ENCODE data around the gene RPS8.
"Not testable (repeated sequence)": the region's sequence is repeated elsewhere in the genome, so short reads cannot be mapped to it uniquely, and the experiment has no call there.

Gene RPS8

DNA sequence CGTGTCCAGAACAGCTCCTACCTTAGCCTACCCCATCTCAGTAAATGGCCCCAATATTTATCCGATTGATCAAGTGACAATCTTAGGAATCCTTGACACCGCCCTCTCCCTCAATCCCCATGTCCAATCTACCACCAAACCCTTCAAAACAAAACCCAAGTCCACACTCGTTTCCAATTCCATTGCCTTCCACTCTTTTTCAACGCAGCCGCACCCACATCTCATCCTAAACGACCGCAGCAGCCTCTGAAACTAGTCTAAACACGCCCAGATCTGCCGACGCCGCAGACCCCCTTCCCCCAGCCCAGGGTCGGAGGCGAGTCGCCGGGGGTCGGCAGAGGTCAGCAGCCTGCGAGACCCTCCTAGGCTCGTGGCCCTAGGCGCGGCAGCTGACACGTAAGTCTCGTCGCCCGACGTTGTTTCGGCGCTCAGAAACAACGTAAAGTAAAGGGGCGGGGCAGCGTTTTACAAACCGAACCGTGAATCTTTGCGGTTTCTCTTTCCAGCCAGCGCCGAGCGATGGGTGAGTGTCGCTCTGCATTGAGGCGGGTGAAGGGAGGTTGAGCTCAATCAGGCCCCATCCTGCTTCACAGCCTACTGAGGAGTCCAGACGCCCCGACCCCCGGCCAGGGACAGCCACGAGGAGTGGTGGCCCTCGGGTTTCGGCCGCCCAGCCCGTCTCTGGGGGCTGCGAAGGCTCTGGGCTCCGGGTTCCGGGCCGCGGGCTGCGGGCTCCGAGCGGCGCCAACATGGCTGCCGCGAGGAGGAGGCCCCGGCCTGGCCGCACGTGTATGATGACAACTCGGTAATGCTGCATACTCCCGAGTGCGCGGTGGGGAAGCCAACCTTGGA lies at the start of gene RPS8:
RPS8 (plus strand) TSS at position 463 of the 852 bp plus-strand sequence; CDS start at position 520, 57 bp downstream.
- peak; percentile 95 for DNase-seq (ENCODE audit: low read depth)

DNA sequence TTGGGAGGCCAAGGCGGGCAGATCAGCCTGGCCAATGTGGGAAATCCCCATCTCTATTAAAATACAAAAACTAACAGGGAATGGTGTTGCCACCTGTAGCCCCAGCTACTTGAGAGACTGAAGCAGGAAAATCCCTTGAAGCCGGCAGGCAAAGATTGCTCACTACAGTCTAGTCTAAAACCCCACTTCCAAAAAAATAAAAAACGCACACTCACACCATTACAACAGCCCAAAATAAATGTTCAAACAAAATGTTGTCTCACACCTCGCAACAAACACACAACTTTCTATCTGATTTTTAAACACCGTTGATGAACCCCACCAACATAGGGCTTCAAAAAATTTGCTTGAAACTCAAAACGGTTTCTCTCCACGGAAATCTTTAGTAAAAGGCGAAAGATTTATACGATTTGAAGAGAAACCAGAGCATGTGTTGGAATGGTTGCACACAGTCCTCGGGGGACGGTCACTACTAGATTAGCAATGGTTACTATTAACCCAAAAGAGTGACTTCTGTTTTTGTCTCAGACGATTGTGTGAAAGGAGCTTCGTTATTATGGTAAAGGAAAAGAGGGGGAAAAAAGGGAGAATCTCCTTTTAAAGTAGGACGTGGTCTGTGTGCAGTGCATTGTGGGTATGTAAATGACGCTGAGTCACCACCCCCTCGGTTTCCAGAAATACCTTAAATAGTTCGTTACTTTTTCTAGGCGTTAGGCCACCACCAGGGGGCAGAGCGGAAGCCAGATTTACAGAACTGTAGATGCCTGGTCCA lies 44.4 kb upstream of the RPS8 start, which contains the start of gene RNU5D-1:
RNU5D-1 (minus strand) TSS at position 430 of the 772 bp plus-strand sequence.
- peak; percentile 90 for DNase-seq (ENCODE audit: low read depth)

DNA sequence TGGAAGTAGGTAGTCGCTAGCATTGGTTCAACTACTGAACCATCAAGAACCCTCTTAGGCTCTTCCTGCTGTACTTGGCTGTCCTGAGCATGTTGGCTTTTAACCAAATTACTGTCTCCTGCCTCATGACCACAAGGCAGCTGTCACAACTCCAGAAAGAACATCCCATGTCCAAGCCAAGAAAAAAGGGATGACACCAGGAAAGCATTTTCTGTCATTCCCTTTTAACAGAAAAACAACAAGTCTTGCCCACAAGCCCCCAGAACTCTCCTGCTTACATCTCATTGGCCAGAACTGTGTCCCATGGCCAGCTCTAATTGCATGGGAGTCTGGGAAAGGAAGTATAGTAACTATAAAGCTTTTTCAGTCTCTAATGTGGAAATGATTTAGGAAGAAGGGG lies 42.0 kb upstream of the RPS8 start:
- no peak for DNase-seq (ENCODE audit: low read depth)

GRCh38 chr1:44733784-44734183 lies 41.6 kb upstream of the RPS8 start:
- no peak for DNase-seq (ENCODE audit: low read depth)

DNA sequence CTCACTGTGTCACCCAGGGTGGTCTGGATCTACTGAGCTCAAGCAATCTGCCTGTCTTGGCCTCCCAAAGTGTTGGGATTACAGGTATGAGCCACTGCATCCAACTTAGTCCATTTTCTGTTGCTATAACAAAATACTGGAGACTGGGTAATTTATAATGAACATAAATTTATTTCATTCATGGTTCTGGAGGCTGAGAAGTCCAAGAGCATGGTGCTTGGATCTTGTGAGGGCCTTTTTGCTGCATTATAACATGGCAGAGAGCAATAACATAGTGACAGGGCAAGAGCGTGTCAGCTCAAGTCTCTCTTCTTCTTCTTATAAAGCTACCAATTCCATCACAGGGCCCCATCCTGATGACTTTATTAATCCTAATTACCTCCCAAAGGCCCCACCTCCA lies 39.3 kb upstream of the RPS8 start:
- no peak for DNase-seq (ENCODE audit: low read depth)

DNA sequence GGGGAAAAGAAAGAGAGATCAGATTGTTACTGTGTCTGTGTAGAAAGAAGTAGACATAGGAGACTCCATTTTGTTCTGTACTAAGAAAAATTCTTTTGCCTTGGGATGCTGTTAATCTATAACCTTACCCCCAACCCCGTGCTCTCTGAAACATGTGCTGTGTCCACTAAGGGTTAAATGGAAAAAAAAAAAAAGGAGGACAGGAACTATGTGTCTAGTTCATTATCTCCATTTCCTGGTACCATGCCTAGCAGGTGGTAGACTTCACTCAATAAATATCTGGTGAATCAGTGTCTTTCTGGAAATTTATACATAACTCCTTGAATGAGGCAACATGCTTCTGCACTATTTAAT lies 36.4 kb upstream of the RPS8 start:
- not testable (repeated sequence) for DNase-seq (ENCODE audit: low read depth)

- peak; percentile 95 for DNase-seq (ENCODE audit: low read depth)
These were observed 35.8 kb upstream of the RPS8 start, which contains the start of gene KIF2C for GRCh38 chr1:44739307-44740178. KIF2C (plus strand) TSS chr1:44739837; CDS start chr1:44739933, 96 bp downstream.

DNA sequence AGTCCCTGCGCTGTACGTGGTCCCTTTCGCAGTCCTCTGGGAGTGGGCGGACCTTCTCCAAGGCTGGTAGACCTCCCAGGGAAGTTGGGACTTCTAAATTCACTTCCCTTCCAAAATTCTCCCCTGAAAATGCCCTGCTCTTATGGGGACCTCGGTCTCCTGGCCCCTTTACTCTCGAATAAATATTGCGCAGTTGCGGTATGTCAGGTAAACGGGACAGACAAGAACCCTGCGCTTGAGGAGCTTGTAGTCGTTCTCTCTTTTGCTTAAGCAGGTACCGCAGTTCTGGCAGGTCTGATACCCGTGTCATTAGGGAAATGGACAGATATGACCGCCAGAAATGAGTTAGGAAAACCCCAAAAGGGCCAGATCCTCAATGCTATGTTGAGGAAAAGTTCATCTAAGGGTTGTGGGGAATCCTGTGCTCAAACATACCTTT lies 35.1 kb upstream of the RPS8 start:
- no peak for DNase-seq (ENCODE audit: low read depth)

DNA sequence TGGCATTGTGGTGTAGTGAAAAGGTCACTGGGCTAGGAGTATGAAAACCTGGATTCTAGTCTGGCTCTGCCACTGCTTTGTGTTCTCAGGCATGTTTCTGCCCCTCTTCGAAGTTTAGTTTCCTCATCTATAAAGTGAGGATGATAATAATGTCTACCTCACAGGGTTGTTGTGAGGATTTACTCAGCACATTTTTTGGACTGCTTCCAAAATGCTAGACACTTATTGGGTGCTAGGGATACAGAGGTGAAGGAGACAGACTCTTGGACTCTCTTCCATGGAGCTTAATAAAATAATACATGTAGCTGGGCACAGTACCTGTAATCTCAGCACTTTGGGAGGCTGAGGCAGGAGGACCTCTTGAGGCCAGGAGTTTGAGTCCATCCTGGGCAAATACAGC lies 32.1 kb upstream of the RPS8 start:
- no peak for DNase-seq (ENCODE audit: low read depth)

GRCh38 chr1:44747878-44748277 lies 27.5 kb upstream of the RPS8 start:
- DNase-seq (ENCODE audit: low read depth) = no peak

DNA sequence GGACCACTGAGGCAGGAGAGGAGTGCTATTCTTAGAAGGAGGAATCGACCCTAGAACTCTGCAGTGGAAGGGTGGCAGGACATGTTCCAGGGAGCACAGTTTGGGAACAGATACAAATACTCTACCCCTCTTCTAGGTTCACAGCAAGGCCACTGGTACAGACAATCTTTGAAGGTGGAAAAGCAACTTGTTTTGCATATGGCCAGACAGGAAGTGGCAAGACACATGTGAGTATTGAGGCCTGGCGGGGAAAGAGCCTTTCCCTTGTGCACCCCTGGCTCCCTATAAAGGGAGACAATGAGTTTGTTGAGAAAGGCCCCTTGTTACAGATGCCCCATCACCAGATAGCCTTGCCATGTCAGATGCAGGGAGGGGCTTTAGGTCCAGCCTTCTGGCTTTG lies 17.9 kb upstream of the RPS8 start:
- no peak for DNase-seq (ENCODE audit: low read depth)

DNA sequence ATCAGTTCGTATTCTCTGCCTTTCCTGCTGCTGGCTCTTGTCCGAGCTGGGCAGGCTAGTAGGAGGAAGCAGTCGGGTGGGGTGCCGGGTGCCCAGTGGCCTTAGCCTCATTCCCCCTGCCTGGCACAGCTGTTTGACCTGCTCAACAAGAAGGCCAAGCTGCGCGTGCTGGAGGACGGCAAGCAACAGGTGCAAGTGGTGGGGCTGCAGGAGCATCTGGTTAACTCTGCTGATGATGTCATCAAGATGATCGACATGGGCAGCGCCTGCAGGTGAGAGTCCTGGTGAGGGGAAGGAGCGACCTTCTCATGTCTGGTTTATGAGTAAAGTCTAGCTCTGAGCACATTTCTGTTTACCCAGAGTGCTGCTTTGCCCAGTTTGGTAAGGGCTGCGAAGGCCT lies 16.3 kb upstream of the RPS8 start:
- DNase-seq (ENCODE audit: low read depth) = no peak

DNA sequence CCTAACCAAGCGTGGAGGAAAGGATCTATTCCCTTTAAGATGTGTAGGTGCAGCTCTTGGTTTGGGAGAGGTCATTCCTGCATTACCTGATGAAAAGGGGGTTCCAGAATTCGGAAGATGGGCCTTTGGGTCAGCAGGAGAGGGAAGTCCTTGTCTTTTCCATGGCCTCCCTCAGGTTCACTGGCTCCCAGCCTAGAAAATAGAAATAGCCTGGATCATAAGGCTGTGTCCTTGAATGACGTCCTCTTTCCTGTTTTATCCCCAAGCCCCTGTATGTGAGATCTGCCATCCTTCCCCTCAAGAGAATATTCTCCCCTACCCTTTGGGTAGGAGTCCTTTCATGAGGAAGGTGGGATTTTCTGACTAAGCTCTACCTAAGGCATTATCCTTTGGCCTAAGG lies 14.5 kb upstream of the RPS8 start:
- no peak for DNase-seq (ENCODE audit: low read depth)

- DNase-seq (ENCODE audit: low read depth) = not testable (repeated sequence)
These were observed 8.9 kb upstream of the RPS8 start for GRCh38 chr1:44766421-44766820.

DNA sequence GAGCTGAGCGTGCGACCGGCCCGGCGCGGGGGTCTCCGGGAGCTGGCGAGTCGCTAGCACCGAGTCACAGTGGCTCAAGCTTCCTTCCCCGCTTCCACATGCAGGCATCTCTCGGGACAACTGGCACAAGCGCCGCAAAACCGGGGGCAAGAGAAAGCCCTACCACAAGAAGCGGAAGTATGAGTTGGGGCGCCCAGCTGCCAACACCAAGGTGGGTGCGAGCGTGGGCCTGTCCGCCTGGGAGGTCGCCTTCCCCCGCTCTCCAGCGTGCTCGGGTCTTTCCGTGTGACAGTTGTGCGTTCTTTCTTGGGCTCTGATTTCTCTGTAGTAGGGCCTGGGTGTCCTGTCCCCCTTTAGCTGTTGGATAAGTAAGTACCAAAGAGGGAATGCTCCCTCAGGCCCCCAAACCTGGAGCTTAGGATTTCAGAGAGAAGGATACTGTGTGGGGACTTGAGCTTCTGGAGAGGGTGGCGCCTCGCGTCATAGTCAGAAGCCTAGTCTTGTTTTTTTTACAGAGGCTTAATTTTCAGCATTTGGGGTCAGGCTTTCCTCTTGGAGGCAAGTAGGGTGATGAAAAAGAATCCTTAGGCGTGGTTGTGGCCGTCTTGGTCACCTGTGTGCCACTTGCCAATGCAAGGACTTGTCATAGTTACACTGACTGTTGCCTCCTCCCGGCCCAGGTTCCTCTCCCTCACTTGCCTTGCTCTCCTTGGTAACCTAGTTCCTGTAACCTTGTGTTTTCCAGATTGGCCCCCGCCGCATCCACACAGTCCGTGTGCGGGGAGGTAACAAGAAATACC lies 790 bp downstream of the RPS8 start:
- DNase-seq (ENCODE audit: low read depth) = no peak

DNA sequence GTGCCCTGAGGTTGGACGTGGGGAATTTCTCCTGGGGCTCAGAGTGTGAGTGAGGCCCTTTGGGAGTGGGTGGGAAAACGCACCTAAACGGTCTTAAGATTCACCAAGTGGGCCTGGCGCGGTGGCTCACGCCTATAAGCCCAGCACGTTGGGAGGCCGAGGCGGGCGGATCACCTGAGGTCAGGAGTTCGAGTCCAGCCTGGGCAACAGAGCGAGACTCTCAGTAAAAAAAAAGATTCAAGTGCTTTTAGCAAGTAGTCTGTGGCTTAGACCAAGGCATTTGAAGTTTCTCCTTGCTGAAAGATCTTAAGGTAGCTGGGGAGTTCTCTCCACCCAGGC lies 1.4 kb downstream of the RPS8 start:
- DNase-seq (ENCODE audit: low read depth) = no peak

- DNase-seq (ENCODE audit: low read depth) = no peak
These were observed 2.2 kb downstream of the RPS8 start for GRCh38 chr1:44777547-44777946.

DNA sequence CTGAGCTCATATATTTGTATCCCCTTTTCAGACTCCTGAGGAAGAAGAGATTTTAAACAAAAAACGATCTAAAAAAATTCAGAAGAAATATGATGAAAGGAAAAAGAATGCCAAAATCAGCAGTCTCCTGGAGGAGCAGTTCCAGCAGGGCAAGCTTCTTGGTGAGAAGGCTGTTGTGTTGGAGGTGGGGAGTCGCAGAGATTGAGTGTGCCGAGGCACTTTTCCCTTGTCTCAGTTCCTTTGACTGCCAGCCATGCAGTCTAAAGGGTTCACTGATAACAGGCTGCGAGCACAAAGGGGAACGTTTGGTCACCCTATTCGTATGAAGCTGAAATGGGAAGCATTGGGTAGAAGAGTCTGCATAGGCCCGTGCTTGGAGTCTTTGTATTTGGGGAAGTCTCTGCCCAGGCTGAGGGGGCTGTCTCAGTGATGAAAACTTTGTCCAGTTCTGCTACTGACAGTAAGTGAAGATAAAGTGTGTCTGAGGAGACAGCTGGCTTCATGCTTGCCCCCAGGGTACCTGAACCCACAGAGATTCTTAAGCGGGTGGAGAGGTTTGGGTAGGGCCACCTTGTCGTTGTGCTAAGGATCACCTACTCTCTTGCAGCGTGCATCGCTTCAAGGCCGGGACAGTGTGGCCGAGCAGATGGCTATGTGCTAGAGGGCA lies 2.8 kb downstream of the RPS8 start:
- no peak for DNase-seq (ENCODE audit: low read depth)

DNA sequence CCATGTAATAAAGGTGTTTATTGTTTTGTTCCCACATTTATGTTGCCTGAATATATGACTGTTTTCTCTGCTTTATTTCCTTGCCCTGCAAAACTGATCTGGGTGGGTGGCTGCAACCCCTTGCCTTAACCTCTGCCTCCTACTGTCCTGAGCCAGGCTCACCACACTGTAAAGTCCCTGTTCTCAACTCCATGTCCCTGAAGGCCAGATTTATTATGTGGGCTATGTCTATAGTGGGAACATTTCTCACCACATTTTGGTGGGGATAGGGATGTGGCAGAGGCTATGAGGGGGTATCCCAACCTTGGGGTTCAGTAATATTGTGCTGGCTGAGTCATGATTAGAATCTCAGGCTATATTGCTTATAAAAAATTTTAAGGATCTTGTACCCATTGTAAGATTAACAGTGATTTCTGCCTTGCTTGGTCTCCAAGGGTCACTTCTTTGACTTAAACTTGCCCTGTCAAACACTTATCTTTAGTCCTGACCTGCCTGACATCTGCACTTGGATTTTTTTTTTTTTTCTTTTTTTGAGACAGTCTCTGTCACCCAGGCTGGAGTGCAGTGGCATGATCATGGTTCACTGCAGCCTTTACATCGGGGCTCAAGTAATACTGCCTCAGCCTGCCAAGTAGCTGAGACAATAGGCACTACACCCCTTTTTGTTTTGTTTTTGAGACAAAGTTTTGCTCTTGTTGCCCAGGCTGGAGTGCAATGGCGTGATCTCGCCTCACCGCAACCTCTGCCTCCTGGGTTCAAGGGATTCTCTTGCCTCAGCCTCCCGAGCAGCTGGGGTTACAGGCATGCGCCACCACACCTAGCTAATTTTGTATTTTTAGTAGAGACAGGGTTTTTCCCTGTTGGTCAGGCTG lies 3.6 kb downstream of the RPS8 start:
- DNase-seq (ENCODE audit: low read depth) = no peak

DNA sequence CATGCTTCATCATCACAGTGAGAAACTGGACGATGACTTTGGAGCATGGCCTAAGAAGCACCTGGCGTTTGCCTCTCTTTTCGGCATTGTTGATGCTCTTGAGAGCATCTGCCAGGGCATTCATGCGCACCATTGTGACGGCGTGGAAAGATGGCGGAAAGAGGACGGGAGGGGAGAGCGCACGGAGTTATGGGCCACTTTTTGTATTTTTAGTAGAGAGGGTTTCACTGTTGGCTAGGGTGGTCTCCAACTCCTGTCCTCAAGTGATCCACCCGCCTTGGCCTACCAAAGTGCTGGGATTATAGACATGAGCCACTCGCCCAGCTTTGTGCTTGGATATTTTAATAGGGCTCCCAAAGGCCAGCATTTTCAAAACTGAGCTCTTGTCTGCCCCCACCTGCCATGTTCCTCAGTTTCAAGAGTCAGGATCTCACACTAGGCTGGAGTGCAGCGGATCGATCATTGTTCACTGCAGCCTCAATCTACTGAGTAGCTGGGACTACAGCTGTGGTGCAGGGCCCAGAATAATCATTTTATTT lies 5.3 kb downstream of the RPS8 start:
- no peak for DNase-seq (ENCODE audit: low read depth)
